ENCODE measurements around the gene PTPRD.

The PTPRD gene

DNA sequence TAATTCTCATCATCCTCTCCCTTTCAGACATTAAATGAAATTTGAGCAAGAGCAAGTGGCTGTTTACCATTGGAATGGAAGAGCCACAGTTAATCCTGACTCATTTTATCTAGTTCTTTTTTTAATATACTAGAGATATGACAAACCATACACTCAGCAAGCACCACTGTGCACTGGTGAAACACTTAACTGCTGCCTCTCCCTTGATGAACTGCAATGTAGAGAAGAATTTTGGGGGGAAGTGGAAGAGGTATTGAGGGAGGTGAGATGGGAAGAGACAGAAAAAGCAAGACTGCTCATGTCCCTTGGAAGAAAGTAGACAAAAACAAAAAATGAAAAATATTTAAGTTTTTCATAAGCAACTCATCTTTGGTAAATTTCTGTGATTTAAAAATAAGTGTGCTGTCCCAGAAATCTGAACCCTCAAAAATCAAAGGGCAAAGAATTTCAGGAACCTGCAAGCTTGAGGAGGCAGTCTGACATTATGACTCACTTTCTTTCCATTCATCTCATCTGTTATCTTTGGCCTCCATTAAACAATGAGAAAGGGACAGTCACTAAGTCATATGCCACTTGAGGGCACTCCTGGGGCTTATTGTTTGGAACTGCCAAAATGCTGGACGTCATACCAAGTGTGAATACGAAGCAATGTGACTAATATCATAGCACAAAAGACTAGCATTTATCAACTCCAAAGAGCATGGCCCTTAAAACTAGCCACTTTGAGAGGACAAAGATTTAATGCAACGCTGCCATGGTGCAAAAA, 2246.5 kb downstream of the PTPRD start:
- DNase-seq (ENCODE audit: low spot score) (peak; percentile 83), FAIRE-seq (peak; percentile 84)

GRCh38 chr9:8365466-8366160, 2247.2 kb downstream of the PTPRD start:
- FAIRE-seq (no peak), DNase-seq (ENCODE audit: low spot score) (no peak)

DNA sequence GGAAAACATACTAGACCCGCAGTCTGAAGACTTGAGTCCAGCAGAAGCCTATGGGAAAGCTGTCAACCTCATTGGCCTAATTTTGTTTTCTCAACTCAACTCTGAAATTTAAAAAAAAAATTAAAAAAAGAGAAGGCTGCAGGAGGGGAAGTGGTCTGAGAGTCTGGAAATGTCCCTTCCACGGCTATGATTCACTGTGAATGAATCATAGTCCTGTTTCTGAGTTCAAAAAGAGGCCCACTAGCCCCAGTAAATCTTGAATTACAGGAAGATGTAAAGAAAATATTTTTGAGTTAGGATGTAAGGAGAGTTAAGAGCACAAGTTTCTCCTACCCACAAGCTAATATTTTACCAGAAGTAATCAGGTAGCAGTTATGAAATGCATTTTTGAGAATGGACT, 2247.8 kb downstream of the PTPRD start:
- DNase-seq (ENCODE audit: low spot score) (peak; percentile 57), FAIRE-seq (peak; percentile 94)

DNA sequence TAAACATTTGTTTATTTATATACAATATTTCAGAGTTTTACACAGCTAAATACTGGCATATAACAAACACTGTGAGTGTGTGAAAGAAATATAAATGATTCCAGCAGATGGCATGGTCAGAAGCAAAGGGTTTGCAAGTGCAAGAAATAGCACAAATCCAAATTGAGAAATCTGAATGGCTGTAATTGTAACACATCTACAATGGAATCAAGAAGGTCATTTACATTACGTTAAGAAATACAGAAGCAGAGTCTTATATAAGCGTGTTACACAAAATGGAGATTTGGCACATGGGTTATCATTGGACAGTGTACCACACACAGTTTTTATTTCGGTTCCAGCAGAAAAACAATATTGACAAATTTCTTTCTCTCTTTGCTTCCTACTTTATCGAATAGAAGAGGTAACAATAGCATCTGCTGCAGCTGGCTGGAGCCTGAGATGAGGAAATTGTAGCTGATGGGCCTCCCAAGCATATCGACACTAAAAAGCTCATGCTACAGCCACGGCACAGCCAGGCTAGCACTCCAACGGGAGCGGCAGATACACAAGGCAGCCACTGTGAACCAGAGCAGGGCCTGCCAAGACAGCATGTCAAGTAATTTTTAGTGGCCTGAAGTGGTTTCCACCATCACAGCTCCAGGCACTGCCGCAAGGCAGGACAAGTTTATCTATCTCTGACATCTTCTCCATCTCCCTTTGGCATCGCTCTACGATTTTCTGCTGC, 2248.6 kb downstream of the PTPRD start:
- no peak for FAIRE-seq
- DNase-seq (ENCODE audit: low spot score), result no peak

GRCh38 chr9:8362250-8362649, 2250.6 kb downstream of the PTPRD start:
- FAIRE-seq (peak; percentile 88), DNase-seq (ENCODE audit: low spot score) (no peak)

GRCh38 chr9:8361364-8361763, 2251.4 kb downstream of the PTPRD start:
- no peak for DNase-seq (ENCODE audit: low spot score)
- no peak for FAIRE-seq

GRCh38 chr9:8356406-8356805, 2256.4 kb downstream of the PTPRD start:
- FAIRE-seq (no peak), DNase-seq (ENCODE audit: low spot score) (no peak)

DNA sequence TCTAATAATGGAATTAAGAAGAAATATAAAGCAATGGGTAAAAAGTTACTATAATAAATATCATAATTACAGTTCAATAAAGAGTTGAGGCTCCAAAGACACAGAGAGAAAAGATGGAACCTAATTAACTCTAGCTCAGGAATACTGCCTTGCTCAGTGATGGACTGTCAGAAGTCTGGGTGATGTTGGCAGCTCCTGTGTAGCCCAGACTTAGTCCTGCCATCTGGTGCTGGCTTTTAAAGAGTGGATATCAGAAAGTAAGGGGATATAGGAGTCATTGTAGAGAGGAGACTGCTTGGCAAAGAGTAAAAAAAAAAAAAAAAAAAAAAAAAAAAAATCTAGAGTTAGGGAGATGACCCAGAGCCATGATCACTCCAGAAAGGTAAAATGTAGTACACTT, 2261.4 kb downstream of the PTPRD start:
- FAIRE-seq (no peak), DNase-seq (ENCODE audit: low spot score) (no peak)

- no peak for DNase-seq (ENCODE audit: low spot score)
- no peak for FAIRE-seq
These were observed 2262.9 kb downstream of the PTPRD start for GRCh38 chr9:8349901-8350300.

DNA sequence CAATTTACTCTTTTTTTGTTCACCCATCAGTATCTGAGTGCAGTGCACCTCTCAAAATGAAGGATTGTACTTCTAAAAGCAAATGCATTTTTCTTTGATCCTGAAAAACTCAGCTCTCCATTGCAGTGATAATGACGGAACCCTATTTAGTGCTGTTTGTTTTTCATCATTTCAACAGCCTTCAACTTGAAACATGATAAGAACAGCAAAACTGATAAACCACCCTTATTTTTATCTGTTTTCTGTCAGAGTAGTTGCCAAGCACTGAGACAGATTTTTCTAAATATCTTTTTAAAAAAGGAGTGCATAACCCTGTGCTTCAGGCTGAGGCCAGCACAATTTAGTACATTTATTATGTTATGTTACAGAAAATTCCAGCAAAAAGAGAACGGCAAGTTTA, 2263.4 kb downstream of the PTPRD start:
- no peak for DNase-seq (ENCODE audit: low spot score)
- no peak for FAIRE-seq

- DNase-seq (ENCODE audit: low spot score), result no peak
- FAIRE-seq, result no peak
These were observed 2264.0 kb downstream of the PTPRD start for GRCh38 chr9:8348756-8349155.

DNA sequence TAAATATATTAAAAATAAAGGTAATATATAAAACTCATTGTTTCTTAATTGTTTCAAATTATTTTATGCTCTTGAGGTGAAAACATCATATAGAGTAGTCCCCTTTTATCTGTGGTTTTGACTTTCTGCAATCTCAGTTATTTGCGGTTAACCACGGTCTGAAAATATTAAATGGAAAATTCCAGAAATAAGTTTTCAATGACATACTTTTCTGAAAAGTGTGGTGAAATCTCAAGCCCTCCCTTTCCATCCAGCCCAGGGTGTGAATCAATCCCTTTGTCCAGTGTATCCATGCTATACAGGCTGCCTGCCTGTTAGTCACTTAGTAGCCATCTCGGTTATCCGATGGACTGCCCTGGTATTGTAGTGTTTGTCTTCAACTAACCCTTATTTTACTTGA, 2266.5 kb downstream of the PTPRD start:
- DNase-seq (ENCODE audit: low spot score) (peak; percentile 65), FAIRE-seq (peak; percentile 88)

DNA sequence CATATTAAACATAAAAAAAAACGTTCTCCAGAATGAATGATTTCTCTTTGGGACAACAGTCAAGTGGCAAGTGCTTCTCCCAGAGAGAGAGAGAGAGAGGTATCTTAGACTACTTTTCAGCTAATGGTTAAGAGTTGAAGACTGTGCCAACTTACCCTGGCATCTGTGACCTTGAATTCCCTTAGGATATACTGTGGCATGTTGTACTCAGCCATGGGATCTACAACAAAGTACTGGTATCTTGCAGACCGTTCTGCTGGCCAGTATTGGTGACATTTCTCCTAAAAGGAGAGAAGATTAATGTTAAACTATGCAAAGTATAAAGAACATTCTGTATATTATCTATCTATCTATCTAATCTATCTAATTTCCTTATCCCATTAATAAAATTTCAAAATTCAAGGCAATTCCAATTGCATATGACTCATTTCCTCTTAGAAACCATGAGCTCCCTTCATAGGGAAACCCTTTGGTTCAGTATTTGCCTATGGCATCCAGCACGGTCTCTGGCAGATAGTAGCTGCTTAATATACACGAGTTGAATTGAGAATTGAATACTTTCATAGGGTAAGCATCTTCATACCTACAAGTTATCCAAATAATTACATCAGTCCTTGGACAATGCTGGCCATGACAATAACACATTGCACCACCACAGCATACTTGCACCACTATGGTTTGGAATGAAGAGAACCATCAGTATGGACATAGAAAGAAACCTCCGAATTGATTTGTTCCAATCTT, 2273.9 kb downstream of the PTPRD start:
- FAIRE-seq (no peak), DNase-seq (ENCODE audit: low spot score) (no peak)

GRCh38 chr9:8337834-8338766, 2274.7 kb downstream of the PTPRD start:
- FAIRE-seq (no peak), DNase-seq (ENCODE audit: low spot score) (no peak)

- FAIRE-seq, result no peak
These were observed 2279.9 kb downstream of the PTPRD start for GRCh38 chr9:8332871-8333270.

GRCh38 chr9:8332331-8332650, 2280.5 kb downstream of the PTPRD start:
- DNase-seq (ENCODE audit: low spot score), result peak; percentile 49
- peak; percentile 65 for FAIRE-seq

More at GRCh38 chr9:8332871-8333270, 2279.9 kb downstream of the PTPRD start:
- DNase-seq (ENCODE audit: low spot score), result no peak

- FAIRE-seq (peak; percentile 90), DNase-seq (ENCODE audit: low spot score) (peak; percentile 50)
These were observed 2281.1 kb downstream of the PTPRD start for GRCh38 chr9:8331507-8332330.

- DNase-seq (ENCODE audit: low spot score) (no peak), FAIRE-seq (no peak)
These were observed 2283.1 kb downstream of the PTPRD start for GRCh38 chr9:8329561-8330283.

DNA sequence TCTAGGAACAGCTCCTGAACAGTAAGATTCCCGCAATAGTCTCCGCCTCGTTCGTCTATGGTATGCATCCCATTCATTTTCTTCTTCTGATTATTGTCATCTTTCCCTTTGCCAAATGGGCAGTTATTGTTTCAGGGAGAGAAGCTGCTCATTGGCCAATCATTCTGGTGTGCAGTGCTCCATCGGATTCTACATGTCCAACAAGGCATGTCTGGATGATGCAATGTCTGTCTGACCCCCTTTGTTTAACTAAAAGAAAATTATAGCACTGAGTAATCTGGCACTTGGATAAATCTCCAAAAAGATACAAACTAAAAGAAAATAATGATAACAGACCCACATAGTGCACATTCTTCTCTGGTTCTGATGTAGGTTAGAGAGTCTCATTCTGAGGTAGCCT, 2297.6 kb downstream of the PTPRD start:
- no peak for FAIRE-seq
- no peak for DNase-seq (ENCODE audit: low spot score)
